ENCODE measurements around the gene SPINT2.
"Not testable (repeated sequence)": the region's sequence is repeated elsewhere in the genome, so short reads cannot be mapped to it uniquely, and the experiment has no call there.

SPINT2 gene, protein sequence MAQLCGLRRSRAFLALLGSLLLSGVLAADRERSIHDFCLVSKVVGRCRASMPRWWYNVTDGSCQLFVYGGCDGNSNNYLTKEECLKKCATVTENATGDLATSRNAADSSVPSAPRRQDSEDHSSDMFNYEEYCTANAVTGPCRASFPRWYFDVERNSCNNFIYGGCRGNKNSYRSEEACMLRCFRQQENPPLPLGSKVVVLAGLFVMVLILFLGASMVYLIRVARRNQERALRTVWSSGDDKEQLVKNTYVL

DNA sequence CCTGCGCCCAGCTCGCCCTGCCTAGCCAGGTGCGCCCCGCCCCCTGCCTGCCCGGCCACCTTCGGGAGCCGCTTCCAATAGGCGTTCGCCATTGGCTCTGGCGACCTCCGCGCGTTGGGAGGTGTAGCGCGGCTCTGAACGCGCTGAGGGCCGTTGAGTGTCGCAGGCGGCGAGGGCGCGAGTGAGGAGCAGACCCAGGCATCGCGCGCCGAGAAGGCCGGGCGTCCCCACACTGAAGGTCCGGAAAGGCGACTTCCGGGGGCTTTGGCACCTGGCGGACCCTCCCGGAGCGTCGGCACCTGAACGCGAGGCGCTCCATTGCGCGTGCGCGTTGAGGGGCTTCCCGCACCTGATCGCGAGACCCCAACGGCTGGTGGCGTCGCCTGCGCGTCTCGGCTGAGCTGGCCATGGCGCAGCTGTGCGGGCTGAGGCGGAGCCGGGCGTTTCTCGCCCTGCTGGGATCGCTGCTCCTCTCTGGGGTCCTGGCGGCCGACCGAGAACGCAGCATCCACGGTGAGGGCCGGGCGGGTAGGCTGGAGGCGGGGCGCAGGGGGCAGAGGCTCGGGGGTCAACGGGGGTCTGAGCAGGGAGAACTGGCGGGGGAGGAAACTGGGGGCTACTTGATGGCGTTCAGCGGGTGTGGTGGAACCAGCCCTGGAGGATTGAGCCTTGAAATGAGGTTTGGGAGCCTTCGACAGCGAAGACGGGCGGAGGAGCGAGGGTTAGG lies at the start of gene SPINT2:
Gene SPINT2, plus strand, starts transcription at position 88 of the 727 bp plus-strand sequence. Its CDS starts 320 bp downstream, at position 408.
- peak; percentile 47 to 60 for DNase-seq

GRCh38 chr19:38216785-38217641 lies 47.4 kb upstream of the SPINT2 start:
- no peak for DNase-seq

GRCh38 chr19:38218204-38218603 lies 46.2 kb upstream of the SPINT2 start:
- no peak for DNase-seq

- no peak for DNase-seq
These were observed 45.2 kb upstream of the SPINT2 start for GRCh38 chr19:38219221-38219620.

DNA sequence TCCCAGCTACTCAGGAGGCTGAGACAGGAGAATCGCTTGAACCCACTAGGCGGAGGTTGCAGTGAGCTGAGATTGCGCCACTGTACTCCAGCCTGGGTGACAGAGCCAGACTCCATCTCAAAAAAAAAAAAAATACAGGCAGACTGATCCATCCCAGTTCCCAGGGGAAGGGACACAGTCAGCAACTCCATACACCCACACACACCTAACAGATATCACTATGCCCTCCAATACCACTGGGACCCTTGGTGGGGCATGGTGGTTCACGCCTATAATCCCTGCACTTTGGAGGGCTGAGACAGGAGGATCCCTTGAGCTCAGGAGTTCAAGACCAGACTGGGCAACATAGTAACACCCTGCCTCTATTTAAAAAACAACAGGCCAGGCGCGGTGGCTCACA lies 43.0 kb upstream of the SPINT2 start:
- no peak for DNase-seq

- DNase-seq: no peak
These were observed 42.2 kb upstream of the SPINT2 start for GRCh38 chr19:38221919-38222830.

GRCh38 chr19:38223119-38223523 lies 41.3 kb upstream of the SPINT2 start:
- DNase-seq: no peak

DNA sequence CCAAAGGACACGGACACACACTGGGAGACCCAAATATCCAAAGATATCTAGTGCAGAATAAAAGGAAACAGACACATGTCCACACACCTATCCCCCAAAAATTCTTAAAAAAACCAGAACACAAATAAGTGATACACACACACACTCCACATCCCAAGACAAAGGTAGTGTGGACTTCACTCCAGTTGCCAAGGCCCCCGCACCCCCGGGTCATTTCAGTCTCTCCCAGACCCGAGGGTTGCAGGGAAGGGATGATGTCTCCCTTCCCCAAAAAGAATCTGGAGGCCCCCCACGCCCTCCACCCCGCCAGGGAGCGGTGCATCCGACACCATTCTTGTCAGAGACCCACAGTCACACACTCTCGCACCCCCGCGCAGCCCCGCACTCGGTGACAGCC lies 40.8 kb upstream of the SPINT2 start:
- DNase-seq: no peak

GRCh38 chr19:38224014-38224862 lies 40.1 kb upstream of the SPINT2 start, which contains the start of gene DPF1:
TSS of gene DPF1 (minus strand) at chr19:38224222. CDS start at chr19:38224142, 80 bp downstream.
- peak; percentile 70 to 72 for DNase-seq

DNA sequence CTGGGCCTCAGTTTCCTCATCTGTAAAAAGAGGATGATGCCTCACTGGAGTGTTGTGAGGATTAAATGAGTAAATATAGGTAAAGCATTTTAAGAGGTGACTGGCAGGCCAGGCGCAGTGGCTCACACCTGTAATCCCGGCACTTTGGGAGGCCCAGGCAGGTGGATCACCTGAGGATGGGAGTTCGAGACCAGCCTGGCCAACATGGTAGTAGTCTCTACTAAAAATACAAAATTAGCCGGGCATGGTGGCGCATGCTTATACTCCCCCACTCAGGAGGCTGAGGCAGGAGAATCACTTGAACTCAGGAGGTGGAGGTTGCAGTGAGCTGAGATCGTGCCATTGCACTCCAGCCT lies 39.5 kb upstream of the SPINT2 start:
- DNase-seq: not testable (repeated sequence)

GRCh38 chr19:38227287-38228004 lies 36.9 kb upstream of the SPINT2 start:
- no peak for DNase-seq

DNA sequence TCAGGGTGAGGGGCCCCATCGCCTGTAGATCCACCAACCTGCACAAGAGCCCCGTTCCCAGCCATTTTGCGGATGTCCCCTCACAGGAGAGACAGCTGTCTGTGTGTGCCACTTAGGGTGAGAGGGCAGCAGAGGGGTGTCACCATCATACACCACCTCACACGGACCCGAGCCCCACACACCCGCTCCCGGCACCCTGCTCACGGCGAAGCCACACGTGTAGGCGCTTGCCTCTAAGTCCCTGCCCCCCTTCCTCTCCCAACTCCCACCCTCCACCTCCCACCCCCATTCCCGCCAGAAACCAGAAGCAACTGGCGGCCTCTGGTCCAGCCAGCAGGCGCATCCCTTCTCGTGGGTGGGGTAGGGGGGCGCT lies 36.4 kb upstream of the SPINT2 start:
- DNase-seq: no peak

DNA sequence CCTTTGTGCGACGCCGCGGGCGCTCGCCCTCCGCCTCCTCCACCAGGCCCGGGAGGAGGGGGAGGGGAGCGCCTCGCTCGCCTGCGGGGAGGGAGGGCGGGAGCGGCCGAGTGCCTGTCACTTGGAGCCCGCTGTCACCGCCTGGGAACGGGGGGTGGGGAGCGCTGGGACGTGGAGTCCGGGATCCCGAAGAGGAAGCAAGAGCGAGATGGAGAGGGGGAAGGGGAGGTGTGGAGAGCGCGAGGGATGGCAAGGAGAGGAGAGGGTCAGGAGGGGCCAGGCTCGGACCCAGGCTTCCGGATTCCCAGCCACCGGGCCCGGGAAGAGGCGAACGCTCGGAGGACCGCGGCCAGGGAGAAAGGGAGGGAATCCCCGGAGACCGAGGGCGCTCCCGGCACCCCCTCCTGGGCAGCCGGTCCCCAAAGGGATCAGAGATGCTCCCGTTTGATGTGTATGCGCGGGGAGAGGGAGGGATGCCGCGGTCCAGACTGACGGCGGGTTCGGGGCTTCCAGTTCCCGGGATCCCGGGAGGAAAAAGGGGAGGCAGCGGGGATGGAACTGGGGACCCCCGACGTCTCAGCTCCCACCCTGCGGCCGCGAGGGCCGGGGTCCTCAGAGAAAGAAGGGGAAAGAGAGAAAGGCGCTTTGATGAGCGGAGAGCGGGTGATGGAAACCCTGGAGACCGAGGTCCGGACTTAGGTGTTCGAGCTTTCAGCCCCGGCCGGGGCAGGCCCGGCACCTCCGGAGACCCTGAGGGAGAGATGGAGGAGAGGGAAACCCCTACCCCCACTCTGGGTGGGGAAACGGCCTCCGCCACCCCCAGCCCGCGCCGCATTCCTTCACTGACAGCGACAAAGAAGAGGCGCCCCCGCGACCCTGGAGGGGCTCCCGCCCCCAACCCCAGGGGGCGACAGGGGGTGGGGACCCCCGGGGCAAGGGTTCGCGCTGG lies 35.6 kb upstream of the SPINT2 start:
- DNase-seq: no peak

- DNase-seq: peak; percentile 66 to 84
These were observed 34.7 kb upstream of the SPINT2 start for GRCh38 chr19:38229585-38230073.

DNA sequence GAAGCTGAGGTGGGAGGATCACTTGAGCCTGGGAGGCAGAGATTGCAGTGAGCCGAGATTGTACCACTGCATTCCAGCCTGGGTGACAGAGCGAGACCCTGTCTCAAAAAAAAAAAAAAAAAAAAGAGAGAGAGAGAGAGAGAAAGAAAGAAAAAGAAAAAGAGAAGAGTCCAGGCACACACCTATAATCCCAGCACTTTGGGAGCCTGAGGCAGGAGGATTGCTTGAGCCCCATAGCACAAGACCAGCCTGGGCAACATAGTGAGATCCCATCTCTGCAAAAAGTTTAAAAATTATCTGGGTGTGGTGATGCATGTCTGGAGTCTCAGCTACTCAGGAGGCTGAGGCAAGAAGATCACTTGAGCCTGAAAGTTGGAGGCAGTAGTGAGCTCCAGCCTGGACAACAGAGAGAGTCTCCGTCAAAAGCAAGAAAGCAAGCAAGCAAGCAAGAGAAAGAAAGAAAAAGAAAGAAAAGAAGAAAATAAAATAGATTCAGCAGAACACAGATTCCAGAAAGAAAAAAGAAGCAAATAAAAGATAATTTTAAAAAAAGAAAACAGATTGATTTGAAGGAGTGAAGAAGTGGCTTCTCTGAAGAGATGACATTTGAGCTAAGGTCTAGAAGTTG lies 33.8 kb upstream of the SPINT2 start:
- DNase-seq: not testable (repeated sequence)

GRCh38 chr19:38231918-38232317 lies 32.5 kb upstream of the SPINT2 start:
- DNase-seq: no peak

GRCh38 chr19:38233740-38234251 lies 30.6 kb upstream of the SPINT2 start:
- DNase-seq: peak; percentile 60 to 75

- DNase-seq: no peak
These were observed 29.8 kb upstream of the SPINT2 start for GRCh38 chr19:38234615-38235014.

- no peak for DNase-seq
These were observed 24.6 kb upstream of the SPINT2 start for GRCh38 chr19:38239816-38240215.
